Stimulated activated naive CD8-positive, alpha-beta T cell treated with anti-CD3 and anti-CD28 coated beads, Interleukin-15, amount 100 ng/mL, for 72 hours (primary cell): Measurements from ENCODE around the gene ARHGEF7.

ENCODE experiments used
- ATAC-seq: fragments of 150-1000 bp; cut with Tn5 transposase; 2 replicates; pipeline ENCODE4 v1.10.0; 2021; ENCODE audit warnings: mild to moderate bottlenecking, moderate library complexity
- DNase-seq, 2 donors: peaks; one replicate each; pipeline ENCODE4 v3.0.0; 2021 to 2022
- H3K27ac Mint-ChIP-seq, 2 donors: one replicate each; pipeline ENCODE4 v1.8.0; 2022; ENCODE audit warnings: mild to moderate bottlenecking in 2 of 2, mixed read lengths in 2 of 2, moderate library complexity in 2 of 2
- H3K27me3 Mint-ChIP-seq: one replicate; pipeline ENCODE4 v1.8.0; 2022; ENCODE audit warnings: mixed read lengths
- H3K4me1 Mint-ChIP-seq: one replicate; pipeline ENCODE4 v1.8.0; 2022; ENCODE audit warnings: mild to moderate bottlenecking, mixed read lengths
- H3K4me3 Mint-ChIP-seq, 2 donors: one replicate each; pipeline ENCODE4 v1.8.0; 2022; ENCODE audit warnings: mild to moderate bottlenecking in 2 of 2, mixed read lengths in 2 of 2, moderate library complexity in 1 of 2
- H3K9me3 Mint-ChIP-seq, 2 donors: one replicate each; pipeline ENCODE4 v1.8.0; 2022; ENCODE audit warnings: mixed read lengths in 2 of 2

The ARHGEF7 gene

GRCh38 chr13:111168107-111168506, 53.0 kb downstream of the ARHGEF7 start:
- peaks cover 55% of the 10 kb centered on the region for H3K4me1 Mint-ChIP-seq
- no peak for DNase-seq
- no peak for ATAC-seq
- H3K4me3 Mint-ChIP-seq, result no peak overlapping the region
- no peaks in the 10 kb centered on the region for H3K9me3 Mint-ChIP-seq
- H3K27ac Mint-ChIP-seq, result no peak overlapping the region
- H3K27me3 Mint-ChIP-seq, result no peaks in the 10 kb centered on the region

DNA sequence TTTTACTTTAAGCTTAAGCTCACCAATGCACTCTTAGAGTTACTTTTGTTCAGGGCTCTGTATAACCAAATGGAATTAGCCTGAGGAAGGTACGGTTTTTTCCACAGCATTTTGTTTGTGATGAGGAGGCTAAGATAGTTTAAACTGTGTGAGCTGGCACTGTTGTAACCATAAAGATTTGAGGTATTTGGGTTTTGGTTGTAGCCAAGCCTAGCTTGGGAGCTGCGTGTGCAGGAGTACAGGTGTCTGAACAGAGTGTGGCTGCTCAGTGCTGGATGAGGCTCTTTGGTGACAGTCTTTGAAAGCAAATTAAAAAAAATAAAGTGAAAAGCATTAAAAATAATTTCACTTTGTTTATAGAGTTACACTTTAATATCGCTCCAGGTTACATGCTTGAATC, 56.0 kb downstream of the ARHGEF7 start:
- H3K9me3 Mint-ChIP-seq, result peaks cover 11 to 16% of the 10 kb centered on the region in 2 donors
- no peaks in the 10 kb centered on the region for H3K27me3 Mint-ChIP-seq
- ATAC-seq, result no peak
- DNase-seq, result no peak
- H3K27ac Mint-ChIP-seq, result no peak overlapping the region
- H3K4me1 Mint-ChIP-seq, result peaks cover 59% of the 10 kb centered on the region
- H3K4me3 Mint-ChIP-seq, result no peak overlapping the region

- no peak overlapping the region for H3K27ac Mint-ChIP-seq
- no peak for ATAC-seq
- peaks cover 59% of the 10 kb centered on the region for H3K4me1 Mint-ChIP-seq
- no peaks in the 10 kb centered on the region for H3K27me3 Mint-ChIP-seq
- peaks cover 11 to 22% of the 10 kb centered on the region in 2 donors for H3K9me3 Mint-ChIP-seq
- H3K4me3 Mint-ChIP-seq, result no peak overlapping the region
- DNase-seq, result no peak
Measured at GRCh38 chr13:111171629-111172028, 56.5 kb downstream of the ARHGEF7 start.

DNA sequence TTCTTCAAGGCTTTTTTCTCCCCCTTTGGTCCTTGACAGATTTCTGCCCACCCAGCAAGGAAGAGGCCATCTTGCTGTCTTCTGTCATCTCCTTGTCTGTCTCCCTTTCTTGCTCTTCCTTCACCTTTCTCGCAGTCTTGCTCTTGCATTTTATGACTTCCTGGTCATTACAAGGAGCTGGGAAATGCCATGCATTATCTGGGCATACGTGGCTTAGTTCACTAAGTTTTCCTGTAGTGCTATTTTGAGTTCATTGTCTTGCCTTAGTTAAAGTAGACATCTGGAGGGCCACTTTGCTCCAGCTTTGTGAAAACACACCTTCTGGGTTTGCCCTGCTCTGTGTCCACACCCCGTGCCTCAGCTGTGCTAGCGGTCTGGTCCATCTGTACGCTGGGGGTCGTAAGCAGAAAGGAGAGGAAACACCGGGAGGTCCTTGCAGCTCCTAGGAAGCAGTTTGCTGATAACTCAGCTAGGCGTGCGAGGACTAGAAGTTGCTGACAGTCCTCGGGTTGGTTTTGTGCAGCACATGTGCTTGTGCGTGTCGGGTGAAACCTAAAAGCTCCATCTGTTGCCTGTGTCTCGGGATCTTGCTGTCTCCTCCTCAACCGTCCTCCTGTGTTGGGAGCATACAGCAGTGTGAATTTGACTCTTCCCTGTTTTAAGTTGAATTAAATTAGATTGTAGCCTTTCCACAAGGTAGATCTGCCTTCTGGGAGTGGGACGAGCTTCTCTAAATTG, 59.4 kb downstream of the ARHGEF7 start:
- Mint-ChIP-seq H3K27ac (peak overlapping the region in 1 of 2 donors; percentile 81), H3K4me3 (no peak overlapping the region), H3K4me1 (peaks cover 68% of the 10 kb centered on the region), H3K27me3 (no peaks in the 10 kb centered on the region), H3K9me3 (peaks cover 11 to 22% of the 10 kb centered on the region in 2 donors)
- ATAC-seq (no peak), DNase-seq (no peak)

DNA sequence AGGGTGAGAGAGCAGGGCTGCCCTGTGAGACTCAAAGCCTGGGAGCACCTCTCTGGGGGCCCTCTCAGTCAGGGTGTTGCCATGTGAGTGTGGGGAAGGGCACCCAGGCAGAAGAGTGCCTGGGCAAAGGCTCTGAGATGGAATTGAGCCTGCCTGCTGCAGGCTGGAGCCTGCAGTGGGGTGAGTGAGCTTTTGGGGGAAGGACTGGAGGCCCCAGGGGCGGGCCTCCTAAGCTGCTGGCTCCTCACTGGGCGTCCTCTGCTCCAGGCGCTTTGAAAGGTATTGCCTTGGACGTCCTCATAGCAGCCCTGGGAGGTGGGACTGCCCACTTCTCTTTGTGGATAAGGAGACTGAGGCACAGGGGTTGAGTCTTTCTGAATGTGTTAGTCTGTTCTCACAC, 60.3 kb downstream of the ARHGEF7 start:
- H3K4me3 Mint-ChIP-seq, result no peak overlapping the region
- no peak for ATAC-seq

DNA sequence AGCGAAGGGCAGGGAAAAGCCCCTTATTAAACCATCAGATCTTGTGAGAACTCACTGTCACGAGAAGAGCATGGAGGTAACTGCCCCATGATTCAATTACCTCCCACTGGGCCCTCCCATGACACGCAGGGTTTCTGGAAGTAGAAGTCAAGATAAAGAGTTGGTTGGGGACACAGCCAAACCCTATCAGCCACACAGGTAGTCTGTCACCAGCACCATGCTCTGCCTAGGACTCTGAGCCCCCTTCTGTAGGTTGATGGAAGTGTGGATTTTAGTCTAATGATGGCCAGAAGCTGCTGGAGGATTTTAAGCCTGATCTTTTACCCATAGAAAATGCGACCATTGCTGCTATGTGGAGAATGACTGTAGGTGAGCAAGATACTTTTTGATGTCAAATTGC, 60.8 kb downstream of the ARHGEF7 start:
- H3K4me3 Mint-ChIP-seq, result no peak overlapping the region
- ATAC-seq (no peak), DNase-seq (no peak)
- peak overlapping the region in 1 of 2 donors; percentile 40 for H3K27ac Mint-ChIP-seq
- H3K27me3 Mint-ChIP-seq, result no peaks in the 10 kb centered on the region
- H3K4me1 Mint-ChIP-seq, result peaks cover 73% of the 10 kb centered on the region
- peaks cover 11 to 22% of the 10 kb centered on the region in 2 donors for H3K9me3 Mint-ChIP-seq

More for the DNA sequence above, 60.3 kb downstream of the ARHGEF7 start:
- peaks cover 71% of the 10 kb centered on the region for H3K4me1 Mint-ChIP-seq
- no peak for DNase-seq
- H3K27ac Mint-ChIP-seq, result peak overlapping the region in 1 of 2 donors; percentile 91
- no peaks in the 10 kb centered on the region for H3K27me3 Mint-ChIP-seq
- H3K9me3 Mint-ChIP-seq, result peaks cover 11 to 22% of the 10 kb centered on the region in 2 donors

- Mint-ChIP-seq H3K4me1 (peaks cover 73% of the 10 kb centered on the region), H3K9me3 (peaks cover 11 to 22% of the 10 kb centered on the region in 2 donors), H3K4me3 (peak overlapping the region in 1 of 2 donors; percentile 46), H3K27ac (no peak overlapping the region), H3K27me3 (no peaks in the 10 kb centered on the region)
- no peak for DNase-seq
- no peak for ATAC-seq
Measured at GRCh38 chr13:111176421-111176820, 61.3 kb downstream of the ARHGEF7 start.

- ATAC-seq (peak; percentile 87), DNase-seq (peak in 1 of 2 donors; percentile 46)
- H3K27ac Mint-ChIP-seq, result peak overlapping the region in 1 of 2 donors; percentile 11
- peaks cover 11 to 22% of the 10 kb centered on the region in 2 donors for H3K9me3 Mint-ChIP-seq
- H3K27me3 Mint-ChIP-seq, result no peaks in the 10 kb centered on the region
- peak overlapping the region; percentile 31 to 49 for H3K4me3 Mint-ChIP-seq
- H3K4me1 Mint-ChIP-seq, result peaks cover 78% of the 10 kb centered on the region
Measured at GRCh38 chr13:111177081-111177711, 62.1 kb downstream of the ARHGEF7 start.

DNA sequence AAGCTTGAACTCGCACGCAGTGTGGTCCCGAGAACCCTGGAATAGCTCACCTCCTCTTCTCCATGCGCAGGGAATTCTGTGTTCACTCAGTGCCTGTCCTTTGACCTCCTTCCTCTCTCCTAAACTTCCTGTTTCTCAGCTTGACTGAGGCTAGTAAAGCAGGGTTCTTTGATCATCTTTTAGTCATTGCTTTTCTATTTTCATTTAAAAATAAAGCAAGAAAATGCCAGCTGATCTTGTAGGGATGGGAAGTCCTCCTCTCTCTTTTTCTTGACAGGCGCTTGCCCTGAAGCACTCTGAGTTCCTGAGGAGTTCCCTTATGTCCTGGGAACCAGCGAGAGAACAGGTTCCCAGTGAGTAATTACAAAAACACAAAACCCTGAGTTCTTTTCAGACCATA, 62.8 kb downstream of the ARHGEF7 start:
- peak overlapping the region; percentile 31 to 67 for H3K27ac Mint-ChIP-seq
- ATAC-seq (no peak), DNase-seq (no peak)
- peaks cover 85% of the 10 kb centered on the region for H3K4me1 Mint-ChIP-seq
- H3K27me3 Mint-ChIP-seq, result no peaks in the 10 kb centered on the region
- peaks cover 11 to 22% of the 10 kb centered on the region in 2 donors for H3K9me3 Mint-ChIP-seq
- H3K4me3 Mint-ChIP-seq, result peak overlapping the region in 1 of 2 donors; percentile 16

DNA sequence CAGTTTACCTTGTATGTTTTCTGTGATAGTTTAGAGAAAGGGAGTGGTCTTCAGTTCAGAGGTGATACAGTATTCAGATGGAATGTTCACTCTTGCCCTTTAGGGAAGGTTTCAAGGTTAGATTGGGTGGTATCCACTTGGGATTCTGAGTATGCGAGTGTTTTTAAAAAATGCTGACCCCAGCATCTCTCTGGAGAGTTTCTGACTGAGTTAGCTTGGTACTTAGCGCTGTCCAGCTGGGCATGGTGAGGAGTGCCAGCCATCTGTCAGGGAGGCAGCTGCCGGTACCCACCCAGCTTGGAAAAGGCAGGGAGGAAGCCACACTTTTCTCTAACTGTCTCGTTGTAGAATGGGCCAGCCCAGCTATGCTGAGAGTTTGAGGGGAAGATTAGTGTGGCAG, 63.3 kb downstream of the ARHGEF7 start:
- DNase-seq (no peak), ATAC-seq (no peak)
- H3K27ac Mint-ChIP-seq, result no peak overlapping the region
- peaks cover 11 to 22% of the 10 kb centered on the region in 2 donors for H3K9me3 Mint-ChIP-seq
- H3K4me1 Mint-ChIP-seq, result peaks cover 90% of the 10 kb centered on the region
- H3K27me3 Mint-ChIP-seq, result no peaks in the 10 kb centered on the region
- H3K4me3 Mint-ChIP-seq, result no peak overlapping the region

- DNase-seq, result peak in 1 of 2 donors; percentile 37
- Mint-ChIP-seq H3K27ac (peak overlapping the region in 1 of 2 donors; percentile 72), H3K27me3 (no peaks in the 10 kb centered on the region), H3K4me3 (peak overlapping the region in 1 of 2 donors; percentile 62), H3K9me3 (peaks cover 8 to 16% of the 10 kb centered on the region in 2 donors), H3K4me1 (peaks cover 99% of the 10 kb centered on the region)
- ATAC-seq, result peak; percentile 45
Measured at GRCh38 chr13:111179908-111180760, 65.0 kb downstream of the ARHGEF7 start.

DNA sequence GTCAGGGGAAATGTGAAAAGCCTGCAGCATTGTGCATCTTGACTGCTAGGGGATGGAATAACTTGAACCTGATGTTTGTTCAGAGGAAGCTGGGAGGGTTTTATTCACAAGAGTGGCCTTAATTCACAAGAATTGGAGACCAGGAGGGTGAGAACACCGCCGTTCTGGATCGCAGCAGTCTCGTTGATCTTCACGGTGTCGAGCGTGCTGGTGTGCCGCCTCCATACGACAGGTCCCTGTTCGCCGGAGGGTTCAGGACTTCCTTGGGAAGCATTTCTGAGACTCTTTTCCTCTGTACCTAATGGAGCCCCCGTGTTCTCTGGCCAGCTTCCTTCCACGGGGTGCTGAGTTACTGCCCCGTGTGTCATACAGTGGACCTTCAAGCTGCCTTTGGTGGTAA, 66.9 kb downstream of the ARHGEF7 start:
- no peak for DNase-seq
- Mint-ChIP-seq H3K27me3 (no peaks in the 10 kb centered on the region), H3K9me3 (no peaks in the 10 kb centered on the region), H3K27ac (no peak overlapping the region), H3K4me1 (peaks cover 99% of the 10 kb centered on the region), H3K4me3 (no peak overlapping the region)
- ATAC-seq, result no peak

DNA sequence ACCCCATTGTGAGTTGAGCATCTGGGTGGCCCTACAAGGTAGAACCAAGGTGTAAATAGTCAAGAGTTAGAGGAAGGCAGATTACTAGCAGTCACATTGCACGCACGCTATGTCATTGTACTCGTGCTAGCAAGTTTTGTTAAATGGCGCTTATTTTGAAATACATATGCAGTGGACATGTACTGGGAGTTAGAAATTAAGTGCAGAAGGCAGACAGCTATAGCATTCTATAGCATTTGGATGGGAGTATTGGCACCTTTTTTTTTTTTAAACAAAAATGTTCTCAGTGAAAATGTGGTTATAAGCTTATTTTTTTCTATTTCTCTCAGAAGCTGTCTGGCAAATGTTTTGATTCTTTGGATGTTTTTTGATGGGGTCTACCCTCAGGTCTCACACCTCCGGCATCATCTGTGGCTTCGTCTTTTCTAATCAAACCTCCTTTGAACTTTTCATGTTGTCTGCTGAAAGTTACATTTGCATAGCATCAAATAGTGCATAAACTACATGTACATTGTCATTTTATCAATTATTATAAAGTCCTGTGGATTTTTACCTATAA, 68.1 kb downstream of the ARHGEF7 start:
- no peak for DNase-seq
- no peak overlapping the region for H3K27ac Mint-ChIP-seq
- H3K27me3 Mint-ChIP-seq, result no peaks in the 10 kb centered on the region
- H3K9me3 Mint-ChIP-seq, result no peaks in the 10 kb centered on the region
- H3K4me3 Mint-ChIP-seq, result no peak overlapping the region
- ATAC-seq, result no peak
- H3K4me1 Mint-ChIP-seq, result peaks cover 99% of the 10 kb centered on the region

DNA sequence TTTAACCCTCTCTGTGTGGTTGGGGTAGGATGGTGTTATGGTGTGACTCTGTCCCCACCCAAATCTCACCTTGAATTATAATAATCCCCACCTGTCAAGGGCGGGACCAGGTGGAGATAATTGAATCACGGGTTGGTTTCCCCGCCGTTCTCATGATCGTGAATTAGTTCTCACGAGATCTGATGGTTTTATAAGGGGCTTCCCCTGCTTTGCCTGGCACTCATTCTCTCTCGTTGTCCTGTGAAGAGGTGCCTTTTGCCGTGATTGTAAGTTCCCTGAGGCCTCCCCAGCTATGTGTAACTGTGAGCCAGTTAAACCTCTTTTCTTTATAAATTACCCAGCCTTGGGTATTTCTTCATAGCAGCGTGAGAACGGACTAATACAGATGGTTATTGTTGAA, 68.8 kb downstream of the ARHGEF7 start:
- peak overlapping the region; percentile 17 to 30 for H3K27ac Mint-ChIP-seq
- DNase-seq (no peak), ATAC-seq (no peak)
- no peaks in the 10 kb centered on the region for H3K9me3 Mint-ChIP-seq
- peaks cover 100% of the 10 kb centered on the region for H3K4me1 Mint-ChIP-seq
- H3K27me3 Mint-ChIP-seq, result no peaks in the 10 kb centered on the region
- peak overlapping the region; percentile 84 to 87 for H3K4me3 Mint-ChIP-seq
